Neural crest cell (in vitro differentiated cells): ENCODE measurements around the gene CLTC. TPM values are rescaled to one million over a fixed set of nuclear protein-coding genes. Genes with fewer than 3 reads are reported as not detected.

Experiments
- DNase-seq: peaks from one replicate; pipeline ENCODE4 v3.0.0; 2021; ENCODE audit warnings: low read depth, mixed read lengths, low spot score
- H3K27ac Mint-ChIP-seq: one replicate; pipeline ENCODE4 v1.8.0; 2021; ENCODE audit warnings: mild to moderate bottlenecking, mixed read lengths; ENCODE audit not compliant: unreplicated experiment
- H3K27me3 Mint-ChIP-seq: 2 replicates; pipeline ENCODE4 v1.8.0; 2021; ENCODE audit warnings: low read depth, mild to moderate bottlenecking, mixed read lengths
- H3K36me3 Mint-ChIP-seq: 2 replicates; pipeline ENCODE4 v1.8.0; 2021; ENCODE audit warnings: low read depth, mild to moderate bottlenecking, mixed read lengths
- H3K4me1 Mint-ChIP-seq: 2 replicates; pipeline ENCODE4 v1.8.0; 2021; ENCODE audit warnings: mixed read lengths
- H3K4me3 Mint-ChIP-seq: one replicate; pipeline ENCODE4 v1.8.0; 2021; ENCODE audit warnings: mild to moderate bottlenecking, mixed read lengths
- H3K9me3 Mint-ChIP-seq: 2 replicates; pipeline ENCODE4 v1.8.0; 2021; ENCODE audit warnings: mixed read lengths
- total RNA-seq: library from RNA; stranded (reverse); gene quantifications from 2 replicates; pipeline ENCODE4 v1.2.1, GENCODE V29; 2021
- TF ChIP-seq, protein P1 (sequence below): fragments of 200-600 bp; sonication (generic); conservative IDR thresholded peaks from 2 replicates; pipeline ENCODE4 v1.5.0; 2021; ENCODE audit warnings: antibody characterized with exemption, mild to moderate bottlenecking

The CLTC gene
- total RNA-seq, 1 donor from 2014 or later: 244 TPM

DNA sequence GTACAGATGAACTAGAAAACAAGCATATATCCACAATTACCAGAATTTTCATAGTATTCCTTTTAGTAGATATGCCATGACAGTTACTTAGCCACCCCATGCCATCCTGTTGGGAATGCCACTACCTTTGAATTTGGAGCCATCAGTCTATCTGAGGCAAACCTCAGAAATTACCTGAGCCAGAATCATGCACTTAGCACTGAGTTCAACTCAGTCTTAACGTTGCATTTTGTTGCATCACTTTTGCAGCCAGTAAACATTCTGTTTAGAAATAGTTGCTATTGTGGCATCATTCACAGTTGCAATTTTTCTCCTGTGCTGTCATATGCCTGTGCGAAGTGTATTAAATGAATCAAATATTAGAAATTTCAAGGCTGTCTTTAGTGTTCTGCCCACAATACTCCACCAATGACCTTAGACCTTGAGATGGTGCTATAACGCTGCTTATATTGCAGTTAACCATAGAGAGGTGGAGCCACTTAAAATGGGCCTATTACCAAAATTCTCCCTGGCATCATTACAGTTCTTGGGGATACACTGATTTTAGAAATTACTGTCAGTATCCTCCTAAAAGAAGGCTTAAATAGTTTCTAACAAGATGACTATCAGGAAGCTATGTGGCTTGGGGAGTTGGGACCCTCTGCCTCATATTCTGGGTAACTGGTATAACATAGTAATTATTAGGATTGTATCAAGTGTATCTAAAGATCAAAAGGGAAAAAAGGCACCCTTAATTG lies 76.4 kb downstream of the CLTC start:
- peaks cover 10% of the 10 kb centered on the region for H3K4me1 Mint-ChIP-seq
- H3K9me3 Mint-ChIP-seq: no peaks in the 10 kb centered on the region
- H3K27me3 Mint-ChIP-seq: no peaks in the 10 kb centered on the region
- H3K4me3 Mint-ChIP-seq: no peak overlapping the region
- H3K27ac Mint-ChIP-seq: no peak overlapping the region
- DNase-seq: no peak
- TF ChIP-seq, protein P1, sequence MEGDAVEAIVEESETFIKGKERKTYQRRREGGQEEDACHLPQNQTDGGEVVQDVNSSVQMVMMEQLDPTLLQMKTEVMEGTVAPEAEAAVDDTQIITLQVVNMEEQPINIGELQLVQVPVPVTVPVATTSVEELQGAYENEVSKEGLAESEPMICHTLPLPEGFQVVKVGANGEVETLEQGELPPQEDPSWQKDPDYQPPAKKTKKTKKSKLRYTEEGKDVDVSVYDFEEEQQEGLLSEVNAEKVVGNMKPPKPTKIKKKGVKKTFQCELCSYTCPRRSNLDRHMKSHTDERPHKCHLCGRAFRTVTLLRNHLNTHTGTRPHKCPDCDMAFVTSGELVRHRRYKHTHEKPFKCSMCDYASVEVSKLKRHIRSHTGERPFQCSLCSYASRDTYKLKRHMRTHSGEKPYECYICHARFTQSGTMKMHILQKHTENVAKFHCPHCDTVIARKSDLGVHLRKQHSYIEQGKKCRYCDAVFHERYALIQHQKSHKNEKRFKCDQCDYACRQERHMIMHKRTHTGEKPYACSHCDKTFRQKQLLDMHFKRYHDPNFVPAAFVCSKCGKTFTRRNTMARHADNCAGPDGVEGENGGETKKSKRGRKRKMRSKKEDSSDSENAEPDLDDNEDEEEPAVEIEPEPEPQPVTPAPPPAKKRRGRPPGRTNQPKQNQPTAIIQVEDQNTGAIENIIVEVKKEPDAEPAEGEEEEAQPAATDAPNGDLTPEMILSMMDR: no peak
- H3K36me3 Mint-ChIP-seq: peaks cover 24% of the 10 kb centered on the region

DNA sequence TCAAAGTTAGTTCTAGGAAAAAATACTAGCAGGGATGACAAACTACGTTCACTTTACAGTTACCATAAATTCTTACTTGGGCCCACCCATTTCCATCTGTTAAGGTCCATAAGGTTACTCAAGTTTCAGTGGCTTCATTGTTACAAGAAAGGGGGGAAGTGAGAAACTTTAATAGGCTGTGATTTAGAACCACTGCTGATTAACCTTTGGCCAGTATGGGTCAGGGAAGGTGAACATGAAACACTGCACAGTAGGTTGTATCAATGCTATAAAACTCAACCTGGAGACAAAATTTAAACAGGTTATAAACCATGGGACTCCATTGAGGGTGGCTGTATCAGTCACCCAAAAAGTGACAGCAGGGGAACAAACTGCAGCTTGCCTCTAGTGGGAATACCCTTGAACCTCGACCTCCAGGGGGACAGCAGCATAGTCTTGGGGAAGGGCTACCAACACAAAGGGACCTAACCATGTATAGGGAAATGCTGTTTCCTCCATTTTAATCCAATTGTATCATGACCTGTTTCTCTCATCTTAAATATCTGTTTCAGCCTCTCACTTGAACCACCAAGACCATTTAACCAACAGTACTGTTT lies 77.1 kb downstream of the CLTC start:
- TF ChIP-seq, protein P1: no peak
- Mint-ChIP-seq H3K27ac (no peak overlapping the region), H3K27me3 (no peaks in the 10 kb centered on the region), H3K9me3 (no peaks in the 10 kb centered on the region), H3K4me3 (no peak overlapping the region), H3K4me1 (peaks cover 10% of the 10 kb centered on the region), H3K36me3 (peaks cover 23% of the 10 kb centered on the region)
- DNase-seq: no peak

DNA sequence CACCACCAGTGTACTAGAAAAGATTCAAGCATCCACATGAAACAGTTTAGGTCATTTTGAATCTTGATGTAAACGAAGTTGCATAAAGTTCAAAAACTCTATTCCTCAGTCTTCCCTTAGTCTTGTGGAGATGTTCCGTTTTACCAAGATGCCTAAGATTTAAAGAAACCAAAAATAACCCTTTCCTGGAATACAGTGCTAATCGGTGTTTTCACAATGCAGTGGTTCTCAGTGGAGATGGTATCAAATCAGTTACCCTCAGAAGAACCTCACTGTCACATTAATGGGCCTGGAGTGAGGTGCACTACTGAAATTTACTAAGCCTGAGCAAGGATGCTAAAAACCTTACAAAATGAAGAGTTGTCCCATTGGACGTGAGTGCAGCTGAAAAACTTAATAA lies 78.4 kb downstream of the CLTC start:
- Mint-ChIP-seq H3K9me3 (no peaks in the 10 kb centered on the region), H3K27ac (no peak overlapping the region), H3K36me3 (peaks cover 23% of the 10 kb centered on the region), H3K27me3 (no peaks in the 10 kb centered on the region), H3K4me3 (no peak overlapping the region), H3K4me1 (peaks cover 13% of the 10 kb centered on the region)
- no peak for DNase-seq
- TF ChIP-seq, protein P1: no peak

DNA sequence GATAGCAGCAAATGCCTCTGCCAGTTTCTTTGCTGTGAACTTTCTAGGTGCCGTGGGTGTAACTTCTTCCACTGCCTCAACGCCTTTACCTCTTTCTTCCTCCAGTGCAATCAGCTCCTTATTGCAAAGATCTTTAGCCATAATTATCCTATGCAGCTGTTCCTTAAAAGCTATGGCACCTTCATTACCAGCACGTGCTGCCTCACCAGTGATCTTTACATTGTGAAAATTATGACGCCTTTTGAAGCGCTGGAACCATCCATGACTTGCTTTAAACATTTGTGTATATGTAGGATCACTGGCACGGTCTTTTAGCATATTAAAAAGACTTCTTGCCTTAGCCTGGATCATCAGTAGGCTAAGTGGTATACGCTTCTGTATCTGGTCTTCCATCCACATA lies 79.5 kb downstream of the CLTC start:
- H3K4me3 Mint-ChIP-seq: no peak overlapping the region
- no peak overlapping the region for H3K27ac Mint-ChIP-seq
- H3K36me3 Mint-ChIP-seq: peaks cover 21% of the 10 kb centered on the region

DNA sequence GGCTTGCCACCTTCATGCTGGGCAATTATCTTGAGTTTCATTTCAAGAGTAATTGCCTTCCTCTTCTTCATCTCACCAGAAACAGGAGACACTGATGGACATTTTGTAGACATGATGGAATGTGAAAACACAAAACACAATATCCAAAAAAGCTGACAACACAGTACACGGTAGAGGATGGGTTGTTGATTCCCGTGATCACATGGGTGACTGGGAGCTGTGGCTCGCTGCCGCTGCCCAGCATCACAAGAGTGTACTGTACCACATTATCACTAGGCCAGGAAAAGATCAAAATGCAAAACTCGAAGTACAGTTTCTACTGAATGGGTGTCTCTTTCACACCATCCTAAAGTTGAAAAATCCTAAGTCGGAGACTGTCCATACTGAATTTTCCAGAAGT lies 80.1 kb downstream of the CLTC start:
- TF ChIP-seq, protein P1: no peak
- no peak for DNase-seq
- H3K27me3 Mint-ChIP-seq: no peaks in the 10 kb centered on the region
- H3K4me1 Mint-ChIP-seq: peaks cover 20% of the 10 kb centered on the region
- no peak overlapping the region for H3K27ac Mint-ChIP-seq
- peaks cover 24% of the 10 kb centered on the region for H3K36me3 Mint-ChIP-seq
- H3K4me3 Mint-ChIP-seq: no peak overlapping the region
- H3K9me3 Mint-ChIP-seq: no peaks in the 10 kb centered on the region

More for the DNA sequence above, 79.5 kb downstream of the CLTC start:
- DNase-seq: no peak
- H3K9me3 Mint-ChIP-seq: no peaks in the 10 kb centered on the region
- TF ChIP-seq, protein P1: no peak
- H3K4me1 Mint-ChIP-seq: peaks cover 17% of the 10 kb centered on the region
- no peaks in the 10 kb centered on the region for H3K27me3 Mint-ChIP-seq
